Transverse colon (tissue), 3 donors: ENCODE results near the gene PIK3C2A.

Experiments
- EP300 ChIP-seq: sonication (generic); formaldehyde crosslinking; IDR thresholded peaks from one replicate; pipeline ENCODE4 v1.6.1; 2017; ENCODE audit warnings: antibody characterized with exemption, low read depth
- POLR2A ChIP-seq: fragments of 450-650 bp; IDR thresholded peaks from one replicate; pipeline ENCODE4 v1.6.1; 2016; ENCODE audit warnings: antibody characterized with exemption, mild to moderate bottlenecking, moderate library complexity
- TF ChIP-seq, protein P1 (sequence below), 5 experiments: fragments of 200-600 bp in 3 of 5; fragments of 450-650 bp in 2 of 5; sonication (generic) in 3 of 5; IDR thresholded peaks; 1 replicate in 2 of 5; 2 replicates in 3 of 5; pipeline ENCODE4 v1.5.1; 2016 to 2017; ENCODE audit warnings: antibody characterized with exemption in 5 of 5, inconsistent platforms in 3 of 5, mild to moderate bottlenecking in 2 of 5, moderate library complexity in 1 of 5

- TF ChIP-seq POLR2A (no peak), EP300 (no peak)
- TF ChIP-seq, protein P1, sequence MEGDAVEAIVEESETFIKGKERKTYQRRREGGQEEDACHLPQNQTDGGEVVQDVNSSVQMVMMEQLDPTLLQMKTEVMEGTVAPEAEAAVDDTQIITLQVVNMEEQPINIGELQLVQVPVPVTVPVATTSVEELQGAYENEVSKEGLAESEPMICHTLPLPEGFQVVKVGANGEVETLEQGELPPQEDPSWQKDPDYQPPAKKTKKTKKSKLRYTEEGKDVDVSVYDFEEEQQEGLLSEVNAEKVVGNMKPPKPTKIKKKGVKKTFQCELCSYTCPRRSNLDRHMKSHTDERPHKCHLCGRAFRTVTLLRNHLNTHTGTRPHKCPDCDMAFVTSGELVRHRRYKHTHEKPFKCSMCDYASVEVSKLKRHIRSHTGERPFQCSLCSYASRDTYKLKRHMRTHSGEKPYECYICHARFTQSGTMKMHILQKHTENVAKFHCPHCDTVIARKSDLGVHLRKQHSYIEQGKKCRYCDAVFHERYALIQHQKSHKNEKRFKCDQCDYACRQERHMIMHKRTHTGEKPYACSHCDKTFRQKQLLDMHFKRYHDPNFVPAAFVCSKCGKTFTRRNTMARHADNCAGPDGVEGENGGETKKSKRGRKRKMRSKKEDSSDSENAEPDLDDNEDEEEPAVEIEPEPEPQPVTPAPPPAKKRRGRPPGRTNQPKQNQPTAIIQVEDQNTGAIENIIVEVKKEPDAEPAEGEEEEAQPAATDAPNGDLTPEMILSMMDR (IDR thresholded peaks at IDR 0.05) = no peak
Observed at GRCh38 chr11:17217401-17217800, 9.6 kb upstream of the PIK3C2A start.
